ENCODE data around the gene S100A3.

Gene S100A3

DNA sequence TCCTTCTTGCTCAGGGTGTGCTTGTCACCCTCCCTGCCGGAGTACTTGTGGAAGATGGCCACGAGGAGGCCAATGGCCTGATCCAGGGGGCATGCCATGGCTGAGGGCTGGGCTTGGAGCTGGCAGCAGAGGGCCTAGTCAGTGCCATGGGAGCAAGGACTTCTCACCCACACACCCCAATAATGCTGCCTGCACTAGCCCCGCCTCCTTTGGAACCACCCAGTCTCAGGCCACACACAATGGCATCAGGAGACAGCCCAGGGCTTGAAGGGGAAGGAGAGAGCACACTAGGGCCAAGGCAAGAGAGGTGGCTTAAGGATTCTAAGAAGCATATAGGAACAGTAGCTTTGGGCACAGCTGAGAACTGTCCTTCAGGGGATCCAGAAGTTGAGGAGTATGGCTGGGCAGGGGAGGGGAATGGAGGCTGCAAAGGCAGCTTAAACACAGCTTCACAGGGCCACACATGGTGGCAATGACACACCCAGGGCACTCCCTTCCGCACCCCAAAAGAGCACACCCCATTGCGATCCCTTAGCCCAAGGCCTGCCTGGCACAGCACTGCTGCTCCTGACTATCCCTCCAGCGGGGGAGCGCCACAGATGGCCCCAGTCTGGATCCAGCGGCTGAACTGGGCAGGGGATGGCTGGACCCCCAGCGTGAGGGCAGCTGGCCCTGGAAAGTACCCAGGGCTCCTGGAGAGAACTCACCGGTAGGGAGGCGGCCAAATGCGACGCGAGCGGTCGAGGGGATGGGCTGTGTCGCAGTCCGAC, 13.6 kb downstream of the S100A3 start, which contains the start of gene S100A6:
S100A6 (minus strand) TSS at position 750 of the 770 bp plus-strand sequence; CDS start at position 98, 652 bp downstream.
- no peak within 1 kb of the TSS for H3K9ac ChIP-seq (ENCODE audit: insufficient read length)
- DNase-seq (ENCODE audit: low read depth, low spot score) = no peak

DNA sequence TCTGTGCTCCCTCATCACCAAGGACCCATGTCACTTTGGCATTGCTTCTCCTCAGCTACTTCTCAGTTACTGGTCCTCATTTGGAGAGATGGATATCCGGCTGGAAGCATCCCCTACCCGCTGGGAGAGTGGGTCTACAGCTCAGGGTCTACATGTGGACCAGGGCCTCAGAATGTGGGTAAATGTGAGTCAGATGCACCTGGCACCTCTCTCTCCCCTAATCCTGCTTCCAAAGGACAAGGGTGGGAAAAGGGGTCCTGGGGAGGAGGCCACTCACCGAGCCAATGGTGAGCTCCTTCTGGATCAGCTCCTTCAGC, 14.2 kb downstream of the S100A3 start:
- Histone ChIP-seq H3K9ac (ENCODE audit: insufficient read length) (no peak overlapping the region), H3K36me3 (ENCODE audit: insufficient read depth, low read length) (no peaks in the 10 kb centered on the region), H3K27ac (no peak overlapping the region), H3K4me3 (no peak overlapping the region), H3K9me3 (ENCODE audit: low read depth, low read length) (no peaks in the 10 kb centered on the region)
- TF ChIP-seq POLR2AphosphoS5 (IDR thresholded peaks at IDR 0.05; ENCODE audit: borderline replicate concordance, low read depth, low read length) (no peak), FOXP2 (optimal IDR thresholded peaks at IDR 0.05; ENCODE audit: control extremely low read depth, extremely low read length, insufficient read depth) (no peak), EZH2 (IDR thresholded peaks at IDR 0.05) (no peak)
- no peak for DNase-seq (ENCODE audit: low read depth, low spot score)

More for the DNA sequence above, 13.6 kb downstream of the S100A3 start, which contains the start of gene S100A6:
- H3K36me3 ChIP-seq (ENCODE audit: insufficient read depth, low read length) = no peaks in the 10 kb centered on the region
- H3K9me3 ChIP-seq (ENCODE audit: low read depth, low read length) = no peaks in the 10 kb centered on the region
- H3K4me3 ChIP-seq = no peak within 1 kb of the TSS
- no peak within 1 kb of the TSS for H3K27ac ChIP-seq
- TF ChIP-seq FOXP2 (optimal IDR thresholded peaks at IDR 0.05; ENCODE audit: control extremely low read depth, extremely low read length, insufficient read depth) = no peak
- TF ChIP-seq POLR2AphosphoS5 (IDR thresholded peaks at IDR 0.05; ENCODE audit: borderline replicate concordance, low read depth, low read length) = no peak
- TF ChIP-seq EZH2 (IDR thresholded peaks at IDR 0.05) = no peak

DNA sequence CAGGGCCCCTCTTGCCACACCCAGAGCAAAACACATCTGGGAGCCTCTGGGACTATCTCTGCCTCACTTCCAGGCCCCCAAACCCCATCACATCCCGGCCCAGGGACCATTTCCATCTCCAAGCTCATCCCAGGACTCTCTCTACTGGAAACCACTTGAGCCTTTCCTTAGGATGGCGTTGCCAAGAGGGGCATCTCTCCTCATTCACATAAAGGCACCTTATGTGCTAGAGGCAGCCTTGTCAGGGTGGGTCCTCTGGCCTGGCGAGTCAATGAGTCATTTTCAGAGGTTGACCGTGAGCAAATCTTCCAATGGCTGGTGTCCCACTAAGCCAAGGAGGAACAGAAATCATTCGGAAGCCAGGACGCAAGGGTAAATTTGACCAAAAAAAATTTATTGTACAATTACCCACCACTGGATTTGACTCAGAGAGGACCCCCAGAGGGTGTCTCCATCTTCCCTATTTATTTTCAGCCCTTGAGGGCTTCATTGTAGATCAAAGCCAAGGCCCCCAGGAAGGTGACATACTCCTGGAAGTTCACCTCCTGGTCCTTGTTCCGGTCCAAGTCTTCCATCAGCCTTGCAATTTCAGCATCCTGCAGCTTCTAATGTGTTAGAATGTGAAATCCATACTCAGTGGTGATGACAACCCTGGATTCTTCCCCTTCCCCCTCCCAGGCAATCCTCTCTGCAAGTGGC, 14.7 kb downstream of the S100A3 start:
- Histone ChIP-seq H3K36me3 (ENCODE audit: insufficient read depth, low read length) (no peaks in the 10 kb centered on the region), H3K27ac (no peak overlapping the region), H3K4me3 (no peak overlapping the region), H3K9ac (ENCODE audit: insufficient read length) (no peak overlapping the region), H3K9me3 (ENCODE audit: low read depth, low read length) (no peaks in the 10 kb centered on the region)
- no peak for DNase-seq (ENCODE audit: low read depth, low spot score)
- TF ChIP-seq EZH2 (IDR thresholded peaks at IDR 0.05) (no peak), FOXP2 (optimal IDR thresholded peaks at IDR 0.05; ENCODE audit: control extremely low read depth, extremely low read length, insufficient read depth) (no peak), POLR2AphosphoS5 (IDR thresholded peaks at IDR 0.05; ENCODE audit: borderline replicate concordance, low read depth, low read length) (no peak)

DNA sequence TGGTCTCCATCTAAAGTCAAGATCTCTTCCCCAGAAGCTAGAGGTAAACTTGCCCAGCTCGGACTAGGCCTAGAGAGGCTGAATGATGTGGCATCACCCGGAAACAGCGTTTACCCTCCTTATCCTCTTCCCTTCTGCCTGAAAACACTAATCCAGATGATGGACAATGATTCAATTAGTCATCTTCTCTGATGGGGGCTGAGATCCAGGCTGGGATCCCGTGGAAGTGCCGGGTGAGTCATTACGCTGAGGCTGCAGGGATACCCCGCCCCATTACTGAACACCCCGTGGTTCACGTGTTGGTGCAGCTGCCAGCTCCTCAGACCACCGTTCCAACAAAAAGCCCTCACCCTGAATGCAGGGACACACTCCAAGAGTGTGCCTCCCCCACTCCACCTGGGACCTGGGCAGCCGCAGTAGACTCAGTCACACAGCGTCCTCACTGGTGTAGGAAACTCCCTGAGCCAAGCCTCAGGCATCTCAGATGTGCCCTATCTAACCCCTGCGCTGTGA, 15.3 kb downstream of the S100A3 start:
- Histone ChIP-seq H3K4me3 (no peak overlapping the region), H3K36me3 (ENCODE audit: insufficient read depth, low read length) (no peaks in the 10 kb centered on the region), H3K9me3 (ENCODE audit: low read depth, low read length) (no peaks in the 10 kb centered on the region), H3K9ac (ENCODE audit: insufficient read length) (no peak overlapping the region), H3K27ac (no peak overlapping the region)
- DNase-seq (ENCODE audit: low read depth, low spot score) = no peak
- TF ChIP-seq POLR2AphosphoS5 (IDR thresholded peaks at IDR 0.05; ENCODE audit: borderline replicate concordance, low read depth, low read length) = no peak
- no peak for TF ChIP-seq FOXP2 (optimal IDR thresholded peaks at IDR 0.05; ENCODE audit: control extremely low read depth, extremely low read length, insufficient read depth)
- TF ChIP-seq EZH2 (IDR thresholded peaks at IDR 0.05) = no peak

DNA sequence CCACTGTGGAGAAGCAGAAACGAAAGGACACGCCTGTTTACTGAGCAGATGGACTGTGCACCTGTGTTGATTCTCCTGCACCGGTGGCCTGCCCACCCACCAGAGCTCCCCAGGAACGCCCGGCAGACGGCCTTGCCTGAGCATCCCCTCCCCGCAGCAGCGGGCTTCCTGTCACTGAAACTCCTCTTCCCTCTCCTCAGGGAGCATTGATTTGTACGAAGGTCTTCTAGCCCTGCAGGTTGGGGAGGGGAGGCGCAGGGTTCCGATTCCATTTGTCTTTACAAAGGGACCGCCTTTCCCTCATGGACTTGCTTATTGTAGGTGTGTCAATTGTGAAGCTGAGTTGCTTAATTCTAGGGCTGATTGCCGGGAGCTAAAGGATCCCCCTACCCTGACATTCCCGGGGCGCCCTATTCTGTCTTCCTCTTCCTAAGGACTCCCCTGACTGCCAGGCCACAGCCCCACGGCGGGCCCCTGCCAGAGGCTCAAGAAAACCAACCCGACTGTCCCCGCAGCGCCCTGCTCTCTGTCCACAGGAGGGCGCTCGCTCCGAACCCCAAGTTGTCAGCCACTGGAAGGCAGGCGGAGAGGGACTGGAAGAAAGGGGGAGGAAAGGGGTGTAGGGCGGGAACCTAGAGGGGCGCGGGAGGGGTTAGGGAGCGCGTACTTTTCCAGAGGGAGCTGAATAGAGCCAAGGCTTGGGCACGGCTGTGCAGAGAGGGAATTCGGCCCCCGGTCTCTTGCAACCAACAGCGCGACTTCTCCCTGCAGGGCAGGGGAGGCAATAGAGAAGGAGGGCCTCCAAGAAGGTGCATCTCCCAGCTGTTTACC, 16.1 kb downstream of the S100A3 start:
- no peak overlapping the region for H3K27ac ChIP-seq
- no peak for DNase-seq (ENCODE audit: low read depth, low spot score)
- TF ChIP-seq FOXP2 (optimal IDR thresholded peaks at IDR 0.05; ENCODE audit: control extremely low read depth, extremely low read length, insufficient read depth) (no peak), EZH2 (IDR thresholded peaks at IDR 0.05) (no peak), POLR2AphosphoS5 (IDR thresholded peaks at IDR 0.05; ENCODE audit: borderline replicate concordance, low read depth, low read length) (no peak)
- no peak overlapping the region for H3K9ac ChIP-seq (ENCODE audit: insufficient read length)
- H3K36me3 ChIP-seq (ENCODE audit: insufficient read depth, low read length) = no peaks in the 10 kb centered on the region
- no peaks in the 10 kb centered on the region for H3K9me3 ChIP-seq (ENCODE audit: low read depth, low read length)
- H3K4me3 ChIP-seq = no peak overlapping the region

DNA sequence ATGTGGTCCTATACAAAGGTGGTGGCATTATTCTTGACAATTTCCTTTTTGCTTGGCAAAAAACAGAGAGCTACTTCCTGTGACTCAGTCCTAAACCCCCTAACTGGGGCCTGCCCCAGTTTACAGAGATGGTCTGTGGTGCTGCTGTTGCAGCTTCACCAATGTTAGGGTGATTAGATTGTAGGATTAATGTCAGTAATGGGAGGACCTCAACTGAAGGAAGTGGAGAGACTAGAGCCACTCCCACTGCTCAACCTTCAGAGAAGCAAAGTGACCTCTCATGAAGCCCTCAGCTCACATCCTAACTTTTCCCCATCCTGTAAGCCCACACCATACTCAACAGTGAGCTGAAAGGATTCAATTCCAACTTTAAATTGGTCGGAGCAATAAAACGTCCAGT, 16.9 kb downstream of the S100A3 start:
- no peak for TF ChIP-seq FOXP2 (optimal IDR thresholded peaks at IDR 0.05; ENCODE audit: control extremely low read depth, extremely low read length, insufficient read depth)
- TF ChIP-seq EZH2 (IDR thresholded peaks at IDR 0.05) = no peak
- no peak for TF ChIP-seq POLR2AphosphoS5 (IDR thresholded peaks at IDR 0.05; ENCODE audit: borderline replicate concordance, low read depth, low read length)
- no peaks in the 10 kb centered on the region for H3K9me3 ChIP-seq (ENCODE audit: low read depth, low read length)
- H3K27ac ChIP-seq = no peak overlapping the region
- H3K36me3 ChIP-seq (ENCODE audit: insufficient read depth, low read length) = no peaks in the 10 kb centered on the region
- no peak for DNase-seq (ENCODE audit: low read depth, low spot score)
- no peak overlapping the region for H3K9ac ChIP-seq (ENCODE audit: insufficient read length)
- H3K4me3 ChIP-seq = no peak overlapping the region

DNA sequence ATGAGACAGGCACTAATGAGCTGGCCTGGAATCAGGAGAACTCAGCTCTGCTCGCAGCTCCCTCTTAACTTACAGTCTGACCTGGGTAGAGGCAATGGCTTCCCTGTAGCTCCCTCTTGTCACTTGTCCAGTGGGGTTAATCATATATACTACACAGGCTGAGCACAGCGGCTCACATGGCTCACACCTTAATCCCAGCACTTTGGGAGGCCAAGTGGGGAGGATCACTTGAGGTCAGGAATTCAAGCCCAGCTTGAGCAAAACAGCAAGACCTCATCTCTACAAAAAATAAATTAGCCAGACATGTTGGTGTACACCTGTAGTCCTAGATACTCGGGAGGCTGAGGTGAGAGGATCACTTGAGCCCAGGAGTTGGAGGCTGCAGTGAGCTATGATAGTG, 17.4 kb downstream of the S100A3 start:
- no peak overlapping the region for H3K4me3 ChIP-seq

DNA sequence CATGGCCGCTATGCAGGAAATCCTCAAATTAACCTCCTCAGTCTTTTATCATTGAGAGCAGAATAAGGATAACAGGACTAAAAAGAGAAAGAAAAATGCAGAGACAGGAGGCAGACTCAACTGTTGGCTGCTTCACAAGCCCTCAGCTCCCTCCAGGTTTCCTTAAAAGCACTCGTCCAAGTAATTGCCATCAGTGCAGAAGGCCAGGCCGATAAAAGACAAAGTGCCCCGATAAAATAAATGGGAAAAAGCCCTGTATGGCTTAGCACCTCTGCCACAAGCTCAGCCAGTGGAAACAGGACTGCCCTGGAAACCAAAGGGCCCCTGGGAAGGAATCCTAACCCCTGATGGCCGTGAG, 21.4 kb downstream of the S100A3 start:
- Histone ChIP-seq H3K9ac (ENCODE audit: insufficient read length) (no peak overlapping the region), H3K4me3 (no peak overlapping the region), H3K27ac (no peak overlapping the region), H3K9me3 (ENCODE audit: low read depth, low read length) (no peaks in the 10 kb centered on the region), H3K36me3 (ENCODE audit: insufficient read depth, low read length) (no peaks in the 10 kb centered on the region)
- no peak for DNase-seq (ENCODE audit: low read depth, low spot score)
- TF ChIP-seq FOXP2 (optimal IDR thresholded peaks at IDR 0.05; ENCODE audit: control extremely low read depth, extremely low read length, insufficient read depth) (no peak), EZH2 (IDR thresholded peaks at IDR 0.05) (no peak), POLR2AphosphoS5 (IDR thresholded peaks at IDR 0.05; ENCODE audit: borderline replicate concordance, low read depth, low read length) (no peak)

More for the DNA sequence above, 17.4 kb downstream of the S100A3 start:
- no peaks in the 10 kb centered on the region for H3K36me3 ChIP-seq (ENCODE audit: insufficient read depth, low read length)
- no peaks in the 10 kb centered on the region for H3K9me3 ChIP-seq (ENCODE audit: low read depth, low read length)
- no peak overlapping the region for H3K9ac ChIP-seq (ENCODE audit: insufficient read length)
- no peak for DNase-seq (ENCODE audit: low read depth, low spot score)
- TF ChIP-seq FOXP2 (optimal IDR thresholded peaks at IDR 0.05; ENCODE audit: control extremely low read depth, extremely low read length, insufficient read depth) = no peak
- no peak for TF ChIP-seq EZH2 (IDR thresholded peaks at IDR 0.05)
- no peak for TF ChIP-seq POLR2AphosphoS5 (IDR thresholded peaks at IDR 0.05; ENCODE audit: borderline replicate concordance, low read depth, low read length)
- H3K27ac ChIP-seq = no peak overlapping the region
